Keratinocyte (primary cell): ENCODE measurements around the gene RBMX2. TPM values are rescaled to one million over a fixed set of nuclear protein-coding genes. Genes with fewer than 3 reads are reported as not detected.

Source experiments
- DNase-seq: peaks from one replicate; pipeline ENCODE4 v3.0.0-alpha.2; 2011; ENCODE audit warnings: low read depth, missing footprints, low spot score
- FAIRE-seq: peaks from 2 replicates; lab custom pipeline; 2011; peaks lifted over from hg19 to GRCh38; lab: Jason Lieb, UNC
- H2AFZ ChIP-seq: 2 replicates; pipeline ENCODE4 v1.6.0; 2012; ENCODE audit warnings: low read length, control low read depth, inconsistent platforms; ENCODE audit not compliant: control insufficient read depth
- H3K27ac ChIP-seq: 2 replicates; pipeline ENCODE4 v1.5.1; 2011; ENCODE audit warnings: low read length; ENCODE audit not compliant: control insufficient read depth, insufficient read depth
- H3K27me3 ChIP-seq: 3 replicates; pipeline ENCODE4 v1.6.0; 2011; ENCODE audit warnings: low read length; ENCODE audit not compliant: control insufficient read depth, insufficient read depth; ENCODE audit errors: extremely low read depth
- H3K36me3 ChIP-seq, 2 experiments: 2 replicates in 1 of 2; 3 replicates in 1 of 2; pipeline ENCODE4 v1.5.1; 2011; ENCODE audit warnings: low read length in 2 of 2, mild to moderate bottlenecking in 1 of 2; ENCODE audit not compliant: control insufficient read depth in 2 of 2, insufficient read depth in 2 of 2; ENCODE audit errors: extremely low read depth in 1 of 2
- H3K4me1 ChIP-seq: 3 replicates; pipeline ENCODE4 v1.5.1; 2011; ENCODE audit warnings: low read length; ENCODE audit not compliant: control insufficient read depth, insufficient read depth; ENCODE audit errors: extremely low read depth
- H3K4me2 ChIP-seq: 3 replicates; pipeline ENCODE4 v1.6.0; 2011; ENCODE audit warnings: low read depth, low read length; ENCODE audit not compliant: control insufficient read depth, insufficient read depth; ENCODE audit errors: extremely low read depth
- H3K4me3 ChIP-seq, 3 experiments: fragments of 200-600 bp in 1 of 3; sonication (generic) in 1 of 3; 2 replicates in 2 of 3; 3 replicates in 1 of 3; pipeline ENCODE4 v1.5.1; 2011 to 2016; ENCODE audit warnings: low read length in 3 of 3, mild to moderate bottlenecking in 3 of 3, control low read depth in 2 of 3, inconsistent platforms in 1 of 3, low read depth in 1 of 3, mixed read lengths in 1 of 3, mixed run types in 1 of 3, moderate library complexity in 1 of 3; ENCODE audit not compliant: control insufficient read depth in 2 of 3, insufficient read depth in 2 of 3; ENCODE audit errors: extremely low read depth in 1 of 3
- H3K79me2 ChIP-seq: 2 replicates; pipeline ENCODE4 v1.6.0; 2012; ENCODE audit warnings: low read length; ENCODE audit not compliant: control insufficient read depth, insufficient read depth
- H3K9ac ChIP-seq: 3 replicates; pipeline ENCODE4 v1.6.0; 2011; ENCODE audit warnings: low read length; ENCODE audit not compliant: control insufficient read depth, insufficient read depth; ENCODE audit errors: extremely low read depth
- H3K9me1 ChIP-seq: 3 replicates; pipeline ENCODE4 v1.6.0; 2011; ENCODE audit warnings: low read length; ENCODE audit not compliant: control insufficient read depth, insufficient read depth; ENCODE audit errors: extremely low read depth
- H3K9me3 ChIP-seq: 2 replicates; pipeline ENCODE4 v1.5.1; 2012; ENCODE audit warnings: low read depth, low read length; ENCODE audit not compliant: control insufficient read depth
- H4K20me1 ChIP-seq: 3 replicates; pipeline ENCODE4 v1.6.0; 2011; ENCODE audit warnings: low read length; ENCODE audit not compliant: control insufficient read depth, insufficient read depth; ENCODE audit errors: extremely low read depth
- EZH2 ChIP-seq: IDR thresholded peaks from one replicate; pipeline ENCODE4 v1.6.1; 2012; ENCODE audit warnings: inconsistent platforms, mild to moderate bottlenecking, low read length, moderate library complexity
- dilution Hi-C: fragments of 300-500 bp; cut with MboI; formaldehyde crosslinking; loops from one replicate; pipeline ENCODE4 v1.7.0; 2020; ENCODE audit warnings: low sequenced_read_pairs; ENCODE audit not compliant: extremely low pct_ligation_motif_present
- polyA plus RNA-seq, 5 experiments: library from polyadenylated mRNA; depleted of rRNA in 3 of 5; stranded (reverse) in 3 of 5; stranded (forward) in 1 of 5; unstranded in 1 of 5; fragments of >200 nt; gene quantifications; 1 replicate in 1 of 5; 2 replicates in 3 of 5; 3 replicates in 1 of 5; pipeline versions ENCODE4 v1.2.1 to v1.2.3, GENCODE V29; 2011 to 2012; ENCODE audit warnings: missing spikeins in 2 of 5, low read depth in 1 of 5, low replicate concordance in 1 of 5
- TF ChIP-seq, protein P1 (sequence below), 3 experiments: IDR thresholded peaks in 1 of 3; conservative IDR thresholded peaks in 1 of 3; optimal IDR thresholded peaks in 1 of 3; 2 replicates in 2 of 3; 3 replicates in 1 of 3; pipeline versions ENCODE3 to v1.5.1; 2011; ENCODE audit warnings: low read length in 3 of 3, mild to moderate bottlenecking in 3 of 3, moderate library complexity in 2 of 3, control low read depth in 1 of 3, inconsistent platforms in 1 of 3; ENCODE audit not compliant: insufficient read depth in 2 of 3; ENCODE audit errors: extremely low read depth in 1 of 3

The RBMX2 gene
- polyA plus RNA-seq, 1 donor (not counting 4 experiments of a cell fraction or from before 2014, with no cell fraction given) = 22.3 TPM

DNA sequence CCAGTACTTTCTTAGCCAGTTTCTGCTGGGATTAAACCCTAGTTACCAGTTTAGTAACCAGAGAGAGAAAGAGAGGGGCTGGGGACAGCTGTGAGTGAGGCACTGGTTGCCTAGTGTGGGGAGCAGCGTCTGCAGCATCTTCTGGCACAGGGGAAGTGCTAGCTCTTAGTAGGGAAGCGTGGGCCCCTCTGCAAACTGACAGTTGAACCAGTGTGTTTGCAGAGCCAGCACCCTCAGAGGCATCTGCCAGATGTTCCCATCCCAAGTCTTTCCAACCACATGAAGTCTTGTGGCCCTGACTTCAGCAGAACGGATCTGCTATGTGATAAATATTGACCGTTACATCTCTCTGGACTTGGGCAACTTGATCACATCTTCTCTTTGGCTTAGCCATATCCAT, 15.0 kb downstream of the RBMX2 start:
- TF ChIP-seq EZH2 = no peak
- TF ChIP-seq, protein P1, sequence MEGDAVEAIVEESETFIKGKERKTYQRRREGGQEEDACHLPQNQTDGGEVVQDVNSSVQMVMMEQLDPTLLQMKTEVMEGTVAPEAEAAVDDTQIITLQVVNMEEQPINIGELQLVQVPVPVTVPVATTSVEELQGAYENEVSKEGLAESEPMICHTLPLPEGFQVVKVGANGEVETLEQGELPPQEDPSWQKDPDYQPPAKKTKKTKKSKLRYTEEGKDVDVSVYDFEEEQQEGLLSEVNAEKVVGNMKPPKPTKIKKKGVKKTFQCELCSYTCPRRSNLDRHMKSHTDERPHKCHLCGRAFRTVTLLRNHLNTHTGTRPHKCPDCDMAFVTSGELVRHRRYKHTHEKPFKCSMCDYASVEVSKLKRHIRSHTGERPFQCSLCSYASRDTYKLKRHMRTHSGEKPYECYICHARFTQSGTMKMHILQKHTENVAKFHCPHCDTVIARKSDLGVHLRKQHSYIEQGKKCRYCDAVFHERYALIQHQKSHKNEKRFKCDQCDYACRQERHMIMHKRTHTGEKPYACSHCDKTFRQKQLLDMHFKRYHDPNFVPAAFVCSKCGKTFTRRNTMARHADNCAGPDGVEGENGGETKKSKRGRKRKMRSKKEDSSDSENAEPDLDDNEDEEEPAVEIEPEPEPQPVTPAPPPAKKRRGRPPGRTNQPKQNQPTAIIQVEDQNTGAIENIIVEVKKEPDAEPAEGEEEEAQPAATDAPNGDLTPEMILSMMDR (optimal IDR thresholded peaks at IDR 0.05 in 1 of 3, IDR thresholded peaks at IDR 0.05 in 1 of 3, conservative IDR thresholded peaks at IDR 0.05 in 1 of 3; ENCODE audit: extremely low read depth in 1 of 3, insufficient read depth in 2 of 3, low read length in 3 of 3) = no peak
- no peaks in the 10 kb centered on the region for H3K9me1 ChIP-seq
- H2AFZ ChIP-seq = no peak overlapping the region
- H3K79me2 ChIP-seq = no peaks in the 10 kb centered on the region
- no peak overlapping the region for H3K4me3 ChIP-seq
- no peaks in the 10 kb centered on the region for H4K20me1 ChIP-seq
- no peaks in the 10 kb centered on the region for H3K4me1 ChIP-seq
- dilution Hi-C loops = no loop called here
- DNase-seq = no peak
- no peaks in the 10 kb centered on the region for H3K36me3 ChIP-seq
- H3K4me2 ChIP-seq = no peak overlapping the region
- no peak for FAIRE-seq
- H3K9ac ChIP-seq = no peak overlapping the region
- no peak overlapping the region for H3K27ac ChIP-seq
- H3K27me3 ChIP-seq = no peaks in the 10 kb centered on the region
- no peaks in the 10 kb centered on the region for H3K9me3 ChIP-seq

DNA sequence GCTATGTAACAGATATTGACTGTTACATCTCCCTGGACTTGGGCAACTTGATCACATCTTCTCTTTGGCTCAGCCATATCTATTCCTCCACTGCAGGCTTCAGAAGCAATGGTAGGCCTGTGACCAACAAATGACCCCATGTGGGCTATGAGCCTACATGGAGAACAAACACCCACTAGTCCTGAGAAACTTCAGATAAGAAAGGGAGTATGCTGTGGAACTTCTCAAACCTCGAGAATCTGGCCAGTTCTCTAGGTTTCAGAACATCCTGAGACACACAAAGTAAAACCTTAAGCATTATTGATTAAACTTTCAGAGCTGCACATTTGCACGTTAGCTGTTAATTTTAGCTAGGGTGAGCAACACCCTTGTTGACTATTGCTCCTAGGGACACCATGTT, 16.3 kb downstream of the RBMX2 start:
- DNase-seq = no peak
- FAIRE-seq = no peak
- H3K4me2 ChIP-seq = no peak overlapping the region

More for the DNA sequence above, 16.3 kb downstream of the RBMX2 start:
- H3K27me3 ChIP-seq = no peaks in the 10 kb centered on the region
- no peak overlapping the region for H3K9ac ChIP-seq
- H3K9me3 ChIP-seq = no peaks in the 10 kb centered on the region
- no peaks in the 10 kb centered on the region for H3K36me3 ChIP-seq
- no peaks in the 10 kb centered on the region for H3K9me1 ChIP-seq
- H3K27ac ChIP-seq = no peak overlapping the region
- H3K79me2 ChIP-seq = no peaks in the 10 kb centered on the region
- dilution Hi-C loops = no loop called here
- H3K4me3 ChIP-seq = no peak overlapping the region
- TF ChIP-seq EZH2 = no peak
- TF ChIP-seq, protein P1 (optimal IDR thresholded peaks at IDR 0.05 in 1 of 3, IDR thresholded peaks at IDR 0.05 in 1 of 3, conservative IDR thresholded peaks at IDR 0.05 in 1 of 3; ENCODE audit: extremely low read depth in 1 of 3, insufficient read depth in 2 of 3, low read length in 3 of 3) = no peak
- no peaks in the 10 kb centered on the region for H3K4me1 ChIP-seq
- no peak overlapping the region for H2AFZ ChIP-seq
- no peaks in the 10 kb centered on the region for H4K20me1 ChIP-seq
